WTC11 (cell line): ENCODE results near the gene FBXL14. TPM values are rescaled to one million over a fixed set of nuclear protein-coding genes. Genes with fewer than 3 reads are reported as not detected.

Source experiments
- ATAC-seq: fragments of 200-7000 bp; cut with Tn5 transposase; 2 replicates; pipeline ENCODE4 v1.10.0; 2021; ENCODE audit warnings: mild to moderate bottlenecking, moderate library complexity
- CTCF ChIA-PET: fragments of 300-600 bp; sonication (Branson Sonifier 250); formaldehyde crosslinking; loops from one replicate; lab custom pipeline; 2021; ENCODE audit warnings: antibody characterized with exemption; lab: Charles Lee
- POLR2A ChIA-PET: fragments of 350-600 bp; sonication (Branson Sonifier 250); formaldehyde crosslinking; loops from one replicate; lab custom pipeline; 2021; ENCODE audit warnings: antibody characterized with exemption; lab: Charles Lee
- DNase-seq: peaks from one replicate; pipeline ENCODE4 v3.0.0; 2021; ENCODE audit warnings: low spot score
- H3K27ac Mint-ChIP-seq: 2 replicates; pipeline ENCODE4 v1.8.0; 2021; ENCODE audit warnings: mixed read lengths
- H3K27me3 Mint-ChIP-seq: 2 replicates; pipeline ENCODE4 v1.8.0; 2021; ENCODE audit warnings: low read depth, mild to moderate bottlenecking, moderate library complexity, mixed read lengths
- H3K36me3 Mint-ChIP-seq: 2 replicates; pipeline ENCODE4 v1.8.0; 2021; ENCODE audit warnings: mixed read lengths
- H3K4me1 Mint-ChIP-seq: 2 replicates; pipeline ENCODE4 v1.8.0; 2022; ENCODE audit warnings: mixed read lengths
- H3K4me3 Mint-ChIP-seq: 2 replicates; pipeline ENCODE4 v1.8.0; 2021; ENCODE audit warnings: mild to moderate bottlenecking, moderate library complexity, mixed read lengths
- H3K9me3 Mint-ChIP-seq: 2 replicates; pipeline ENCODE4 v1.8.0; 2021; ENCODE audit warnings: mixed read lengths
- ATF2 ChIP-seq: sonication (generic); formaldehyde crosslinking; IDR thresholded peaks from 2 replicates; pipeline ENCODE4 v1.8.1; 2022; ENCODE audit warnings: low read depth, missing genetic modification reagents, borderline replicate concordance
- CBFB ChIP-seq: sonication (generic); formaldehyde crosslinking; IDR thresholded peaks from 2 replicates; pipeline ENCODE4 v1.8.1; 2022; ENCODE audit warnings: mild to moderate bottlenecking, low read depth, missing genetic modification reagents
- CREM ChIP-seq: sonication (generic); formaldehyde crosslinking; IDR thresholded peaks from 2 replicates; pipeline ENCODE4 v1.8.1; 2022; ENCODE audit warnings: mild to moderate bottlenecking, missing genetic modification reagents, moderate library complexity
- CTCF ChIP-seq: fragments of 200-600 bp; IDR thresholded peaks from 2 replicates; pipeline ENCODE4 v1.8.0; 2022; ENCODE audit warnings: antibody characterized with exemption
- MAX ChIP-seq: sonication (generic); formaldehyde crosslinking; IDR thresholded peaks from 2 replicates; pipeline ENCODE4 v1.8.0; 2022; ENCODE audit warnings: mild to moderate bottlenecking, missing genetic modification reagents
- NFE2L1 ChIP-seq: sonication (generic); formaldehyde crosslinking; IDR thresholded peaks from 2 replicates; pipeline ENCODE4 v1.8.1; 2023; ENCODE audit warnings: missing genetic modification reagents
- TEAD4 ChIP-seq: sonication (generic); formaldehyde crosslinking; IDR thresholded peaks from 2 replicates; pipeline ENCODE4 v1.8.0; 2022; ENCODE audit warnings: mild to moderate bottlenecking, missing genetic modification reagents
- ZBTB43 ChIP-seq: sonication (generic); formaldehyde crosslinking; IDR thresholded peaks from 2 replicates; pipeline ENCODE4 v1.8.1; 2023; ENCODE audit warnings: mild to moderate bottlenecking, missing genetic modification reagents
- ZNF263 ChIP-seq: sonication (generic); formaldehyde crosslinking; IDR thresholded peaks from 2 replicates; pipeline ENCODE4 v1.8.1; 2022; ENCODE audit warnings: low read depth, mild to moderate bottlenecking, moderate library complexity, missing genetic modification reagents
- ZSCAN18 ChIP-seq: fragments of 250-450 bp; sonication (Bioruptor Pico); IDR thresholded peaks from 2 replicates; pipeline ENCODE4 v2.1.2; 2022; ENCODE audit warnings: mild to moderate bottlenecking, moderate library complexity
- total RNA-seq: library from RNA; stranded (reverse); gene quantifications from 3 replicates; pipeline ENCODE4 v1.2.3, GENCODE V29; 2021

Gene FBXL14
- total RNA-seq, 1 experiment from 2014 or later: 12.0 TPM

GRCh38 chr12:1606021-1606622, 11.7 kb upstream of the FBXL14 start (continued):
- TF ChIP-seq MAX (CRISPR knock-in tag) (0 out of 2 replicates have a peak, but pooled peaks have one; percentile 31), ZNF263 (CRISPR knock-in tag) (peak; percentile 38; the same call in 1 of the 2 replicates)

- ATAC-seq (peak; percentile 77), DNase-seq (peak; percentile 48)
- Mint-ChIP-seq H3K4me3 (peak overlapping the region; percentile 75), H3K9me3 (no peaks in the 10 kb centered on the region), H3K36me3 (no peaks in the 10 kb centered on the region), H3K27me3 (peaks cover 38% of the 10 kb centered on the region), H3K4me1 (peaks cover 14% of the 10 kb centered on the region), H3K27ac (no peak overlapping the region)
- POLR2A ChIA-PET: no interaction called here
- peak; percentile 65; the same call in 1 of the 2 replicates for TF ChIP-seq NFE2L1 (CRISPR knock-in tag)
- no peak for TF ChIP-seq CREM (CRISPR knock-in tag)
- TF ChIP-seq ZBTB43: peak; percentile 97
- no peak for TF ChIP-seq ZSCAN18 (CRISPR knock-in tag)
- peak; percentile 41; the same call in 1 of the 2 replicates for TF ChIP-seq CTCF
- CTCF ChIA-PET: interaction anchor here (0.5 to 2.2 kb wide), 19 partner anchors 9 to 487 kb away, joined by 3 to 18 read pairs (median 4); partner anchors contain the start of gene WNT5B
These were observed 11.0 kb upstream of the FBXL14 start for GRCh38 chr12:1605129-1606020.

GRCh38 chr12:1604464-1604863, 10.1 kb upstream of the FBXL14 start:
- Mint-ChIP-seq H3K9me3 (no peaks in the 10 kb centered on the region), H3K4me1 (peaks cover 14% of the 10 kb centered on the region), H3K4me3 (no peak overlapping the region), H3K27me3 (peaks cover 38% of the 10 kb centered on the region)
- POLR2A ChIA-PET: no interaction called here
- DNase-seq (no peak), ATAC-seq (no peak)
- CTCF ChIA-PET: interaction anchor here (0.6 to 2.2 kb wide), 14 partner anchors 11 to 487 kb away, joined by 3 to 18 read pairs (median 8); partner anchors contain the start of gene WNT5B
- no peak for TF ChIP-seq CBFB (CRISPR knock-in tag)
- TF ChIP-seq TEAD4 (CRISPR knock-in tag): no peak
- TF ChIP-seq ZBTB43: no peak
- no peak for TF ChIP-seq ATF2 (CRISPR knock-in tag)
- TF ChIP-seq, all 79 proteins: peak for 0
- no peak overlapping the region for H3K27ac Mint-ChIP-seq
- H3K36me3 Mint-ChIP-seq: no peaks in the 10 kb centered on the region
